ENCODE measurements around the gene TRAF6. TPM values are rescaled to one million over a fixed set of nuclear protein-coding genes. Genes with fewer than 3 reads are reported as not detected.

Gene TRAF6
- total and polyA plus RNA-seq, 12 donors: 3.0 to 18.2 (median 12.9) TPM

DNA sequence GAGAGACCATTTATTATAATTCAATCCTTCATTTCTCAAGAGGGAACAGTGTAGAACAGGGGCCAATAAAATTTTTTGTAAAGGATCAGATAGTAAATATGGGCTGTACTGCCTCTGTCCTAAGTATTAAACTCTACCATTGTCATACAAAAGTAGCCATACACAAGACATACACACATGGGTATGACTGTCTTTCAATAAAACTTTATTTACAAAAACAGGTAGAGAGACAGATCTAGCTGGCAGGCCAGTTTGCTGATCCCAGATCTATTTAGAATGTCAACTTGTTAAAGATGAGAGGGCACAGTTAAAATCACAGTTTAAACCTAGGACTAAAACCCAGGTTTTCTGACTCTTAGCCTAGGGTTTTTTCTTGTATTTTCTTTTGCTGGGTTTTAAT lies 16.7 kb downstream of the TRAF6 start:
- Histone ChIP-seq H3K4me3 (no peak overlapping the region), H3K27ac (no peak overlapping the region), H3K9me3 (no peaks in the 10 kb centered on the region), H3K27me3 (no peaks in the 10 kb centered on the region), H3K4me1 (peaks cover 0 to 24% (median 2%) of the 10 kb centered on the region in 9 donors), H3K36me3 (peaks cover 0 to 100% (median 49%) of the 10 kb centered on the region in 9 donors)
- DNase-seq (no peak), ATAC-seq (no peak)
- TF ChIP-seq, protein P1, sequence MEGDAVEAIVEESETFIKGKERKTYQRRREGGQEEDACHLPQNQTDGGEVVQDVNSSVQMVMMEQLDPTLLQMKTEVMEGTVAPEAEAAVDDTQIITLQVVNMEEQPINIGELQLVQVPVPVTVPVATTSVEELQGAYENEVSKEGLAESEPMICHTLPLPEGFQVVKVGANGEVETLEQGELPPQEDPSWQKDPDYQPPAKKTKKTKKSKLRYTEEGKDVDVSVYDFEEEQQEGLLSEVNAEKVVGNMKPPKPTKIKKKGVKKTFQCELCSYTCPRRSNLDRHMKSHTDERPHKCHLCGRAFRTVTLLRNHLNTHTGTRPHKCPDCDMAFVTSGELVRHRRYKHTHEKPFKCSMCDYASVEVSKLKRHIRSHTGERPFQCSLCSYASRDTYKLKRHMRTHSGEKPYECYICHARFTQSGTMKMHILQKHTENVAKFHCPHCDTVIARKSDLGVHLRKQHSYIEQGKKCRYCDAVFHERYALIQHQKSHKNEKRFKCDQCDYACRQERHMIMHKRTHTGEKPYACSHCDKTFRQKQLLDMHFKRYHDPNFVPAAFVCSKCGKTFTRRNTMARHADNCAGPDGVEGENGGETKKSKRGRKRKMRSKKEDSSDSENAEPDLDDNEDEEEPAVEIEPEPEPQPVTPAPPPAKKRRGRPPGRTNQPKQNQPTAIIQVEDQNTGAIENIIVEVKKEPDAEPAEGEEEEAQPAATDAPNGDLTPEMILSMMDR (IDR thresholded peaks at IDR 0.05): no peak
- intact Hi-C loops (cut with DNase I): loop anchor here in 2 of 10 donors (5.0 to 10.0 kb wide), 2 partner anchors 201 to 879 kb away; partner anchors contain the start of gene FJX1 (in 1 of the 2)

- no peaks in the 10 kb centered on the region for H3K9me3 ChIP-seq
- intact Hi-C loops (cut with DNase I): loop anchor here in 2 of 10 donors (5.0 to 10.0 kb wide), 2 partner anchors 201 to 878 kb away; partner anchors contain the start of gene FJX1 (in 1 of the 2)
- H3K4me3 ChIP-seq: no peak overlapping the region
- TF ChIP-seq, protein P1 (IDR thresholded peaks at IDR 0.05): peak; percentile 62 to 91 (median 81)
- no peak overlapping the region for H3K27ac ChIP-seq
- no peaks in the 10 kb centered on the region for H3K27me3 ChIP-seq
- DNase-seq: peak in 1 of 2 donors; percentile 27
- peaks cover 0 to 100% (median 49%) of the 10 kb centered on the region in 9 donors for H3K36me3 ChIP-seq
- H3K4me1 ChIP-seq: peaks cover 0 to 29% (median 7%) of the 10 kb centered on the region in 9 donors
- peak in 2 of 8 donors; percentile 58 to 63 for ATAC-seq
Measured at GRCh38 chr11:36492724-36493304, 17.3 kb downstream of the TRAF6 start.

- Histone ChIP-seq H3K4me3 (no peak overlapping the region), H3K27ac (no peak overlapping the region), H3K9me3 (no peaks in the 10 kb centered on the region), H3K27me3 (no peaks in the 10 kb centered on the region), H3K36me3 (peaks cover 0 to 98% (median 36%) of the 10 kb centered on the region in 9 donors), H3K4me1 (peaks cover 0 to 49% (median 20%) of the 10 kb centered on the region in 9 donors)
- WGBS, 2 donors: 86% methylated on average over 16 of the region's 16 CpGs
- DNase-seq (no peak), ATAC-seq (peak in 3 of 8 donors; percentile 31 to 53 (median 33))
- intact Hi-C loops (cut with DNase I): loop anchor here in 2 of 10 donors (5.0 to 10.0 kb wide), 2 partner anchors 198 to 875 kb away; partner anchors contain the start of gene FJX1 (in 1 of the 2)
- TF ChIP-seq, protein P1 (IDR thresholded peaks at IDR 0.05): no peak
Measured at GRCh38 chr11:36490026-36490806, 19.9 kb downstream of the TRAF6 start.

- H3K36me3 ChIP-seq: peaks cover 0 to 98% (median 19%) of the 10 kb centered on the region in 9 donors
- H3K9me3 ChIP-seq: no peaks in the 10 kb centered on the region
- H3K27ac ChIP-seq: peak overlapping the region; percentile 17 to 74 (median 60)
- intact Hi-C loops (cut with DNase I): no loop called here
- no peak overlapping the region for H3K4me3 ChIP-seq
- WGBS, 2 donors: 57 to 61% methylated on average over 5 of the region's 5 CpGs
- peak in 3 of 8 donors; percentile 31 to 53 (median 31) for ATAC-seq
- TF ChIP-seq, protein P1 (IDR thresholded peaks at IDR 0.05): no peak
- H3K27me3 ChIP-seq: no peaks in the 10 kb centered on the region
- H3K4me1 ChIP-seq: peaks cover 0 to 52% (median 20%) of the 10 kb centered on the region in 9 donors
- no peak for DNase-seq
Measured at GRCh38 chr11:36488096-36488495, 22.0 kb downstream of the TRAF6 start.

All from heart right ventricle (tissue), 16 donors.